ENCODE results near the gene SLC17A1.

The SLC17A1 gene

DNA sequence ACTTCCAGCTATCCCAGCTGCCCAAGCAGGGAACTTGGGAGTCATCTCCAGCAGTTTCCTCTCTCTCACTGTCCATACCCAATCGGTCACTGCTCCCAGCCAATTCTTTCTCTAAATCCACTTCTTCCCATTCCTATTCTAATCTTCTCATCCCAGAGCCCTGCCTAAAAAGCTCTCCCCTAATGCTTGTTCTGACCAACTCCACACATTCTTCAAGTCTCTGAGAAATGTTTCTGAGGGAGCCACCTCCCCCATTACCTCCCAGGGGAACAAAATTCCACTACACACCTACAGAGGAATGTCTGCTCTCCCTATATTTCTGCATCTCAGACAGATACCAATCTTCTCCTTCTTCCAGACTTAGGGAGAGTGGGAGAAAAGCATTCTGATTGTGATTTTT, 63.3 kb downstream of the SLC17A1 start:
- TF ChIP-seq, protein P1, sequence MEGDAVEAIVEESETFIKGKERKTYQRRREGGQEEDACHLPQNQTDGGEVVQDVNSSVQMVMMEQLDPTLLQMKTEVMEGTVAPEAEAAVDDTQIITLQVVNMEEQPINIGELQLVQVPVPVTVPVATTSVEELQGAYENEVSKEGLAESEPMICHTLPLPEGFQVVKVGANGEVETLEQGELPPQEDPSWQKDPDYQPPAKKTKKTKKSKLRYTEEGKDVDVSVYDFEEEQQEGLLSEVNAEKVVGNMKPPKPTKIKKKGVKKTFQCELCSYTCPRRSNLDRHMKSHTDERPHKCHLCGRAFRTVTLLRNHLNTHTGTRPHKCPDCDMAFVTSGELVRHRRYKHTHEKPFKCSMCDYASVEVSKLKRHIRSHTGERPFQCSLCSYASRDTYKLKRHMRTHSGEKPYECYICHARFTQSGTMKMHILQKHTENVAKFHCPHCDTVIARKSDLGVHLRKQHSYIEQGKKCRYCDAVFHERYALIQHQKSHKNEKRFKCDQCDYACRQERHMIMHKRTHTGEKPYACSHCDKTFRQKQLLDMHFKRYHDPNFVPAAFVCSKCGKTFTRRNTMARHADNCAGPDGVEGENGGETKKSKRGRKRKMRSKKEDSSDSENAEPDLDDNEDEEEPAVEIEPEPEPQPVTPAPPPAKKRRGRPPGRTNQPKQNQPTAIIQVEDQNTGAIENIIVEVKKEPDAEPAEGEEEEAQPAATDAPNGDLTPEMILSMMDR (conservative IDR thresholded peaks at IDR 0.05; ENCODE audit: low read depth, low read length), result no peak

DNA sequence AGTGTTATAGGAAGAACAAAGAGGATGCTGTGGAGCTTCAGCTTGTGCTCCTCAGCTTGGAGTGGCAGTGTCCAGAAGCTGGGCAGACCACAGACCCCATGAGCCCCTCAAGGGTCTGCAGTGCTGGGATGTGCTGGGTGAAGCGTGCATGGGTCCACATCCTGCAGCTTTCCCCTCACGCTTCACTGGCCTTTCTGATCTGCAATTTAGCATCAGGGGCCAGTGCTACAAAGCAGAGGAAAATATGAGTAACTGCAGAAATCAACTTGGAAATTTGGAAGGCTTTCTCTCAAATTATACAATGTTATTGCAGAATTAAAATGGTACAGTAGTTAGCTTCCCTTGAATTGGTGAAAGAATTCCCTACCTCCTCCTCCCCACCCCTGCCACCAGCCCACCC, 67.2 kb downstream of the SLC17A1 start:
- no peak for DNase-seq (ENCODE audit: low read depth)
- TF ChIP-seq, protein P1 (conservative IDR thresholded peaks at IDR 0.05; ENCODE audit: low read depth, low read length), result no peak

More for the DNA sequence above, 63.3 kb downstream of the SLC17A1 start:
- DNase-seq (ENCODE audit: low read depth), result no peak
- H3K4me3 ChIP-seq (ENCODE audit: low read depth, low read length), result no peak overlapping the region

DNA sequence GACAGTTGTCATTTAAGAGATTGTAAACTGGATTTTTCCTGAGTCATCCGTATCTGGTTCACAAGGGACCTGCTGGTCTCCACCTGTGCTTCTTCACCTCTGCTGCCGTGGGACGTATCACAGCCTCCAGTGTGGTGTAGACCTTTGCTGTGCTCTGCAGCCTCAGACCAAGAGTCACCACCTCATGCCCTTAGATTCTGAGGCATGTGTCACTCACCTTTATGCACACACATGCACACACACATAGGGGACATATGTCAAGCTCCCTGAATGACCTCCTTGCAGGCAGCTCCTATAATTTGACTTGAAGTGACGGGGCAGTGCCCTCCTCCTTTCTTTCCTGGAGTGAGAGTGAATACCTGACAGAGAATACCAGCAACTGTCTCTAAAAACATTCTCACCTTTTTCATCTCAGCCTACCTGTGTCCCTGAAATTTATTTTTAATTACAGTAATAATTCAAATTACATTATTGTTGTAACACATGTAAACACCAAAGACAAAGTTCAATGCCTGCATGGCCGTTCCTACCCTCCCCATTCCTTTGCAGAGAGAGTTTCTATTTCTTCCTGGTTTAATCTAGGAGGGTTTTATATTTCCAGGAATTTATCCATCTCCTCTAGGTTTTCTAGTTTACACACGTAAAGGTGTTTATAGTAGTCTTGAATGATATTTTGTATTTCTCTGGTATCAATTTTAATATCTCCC, 73.8 kb downstream of the SLC17A1 start:
- DNase-seq (ENCODE audit: low read depth), result no peak
- no peak overlapping the region for H3K4me3 ChIP-seq (ENCODE audit: low read depth, low read length)
- TF ChIP-seq, protein P1 (conservative IDR thresholded peaks at IDR 0.05; ENCODE audit: low read depth, low read length), result no peak

More for the DNA sequence above, 67.2 kb downstream of the SLC17A1 start:
- H3K4me3 ChIP-seq (ENCODE audit: low read depth, low read length), result no peak overlapping the region

DNA sequence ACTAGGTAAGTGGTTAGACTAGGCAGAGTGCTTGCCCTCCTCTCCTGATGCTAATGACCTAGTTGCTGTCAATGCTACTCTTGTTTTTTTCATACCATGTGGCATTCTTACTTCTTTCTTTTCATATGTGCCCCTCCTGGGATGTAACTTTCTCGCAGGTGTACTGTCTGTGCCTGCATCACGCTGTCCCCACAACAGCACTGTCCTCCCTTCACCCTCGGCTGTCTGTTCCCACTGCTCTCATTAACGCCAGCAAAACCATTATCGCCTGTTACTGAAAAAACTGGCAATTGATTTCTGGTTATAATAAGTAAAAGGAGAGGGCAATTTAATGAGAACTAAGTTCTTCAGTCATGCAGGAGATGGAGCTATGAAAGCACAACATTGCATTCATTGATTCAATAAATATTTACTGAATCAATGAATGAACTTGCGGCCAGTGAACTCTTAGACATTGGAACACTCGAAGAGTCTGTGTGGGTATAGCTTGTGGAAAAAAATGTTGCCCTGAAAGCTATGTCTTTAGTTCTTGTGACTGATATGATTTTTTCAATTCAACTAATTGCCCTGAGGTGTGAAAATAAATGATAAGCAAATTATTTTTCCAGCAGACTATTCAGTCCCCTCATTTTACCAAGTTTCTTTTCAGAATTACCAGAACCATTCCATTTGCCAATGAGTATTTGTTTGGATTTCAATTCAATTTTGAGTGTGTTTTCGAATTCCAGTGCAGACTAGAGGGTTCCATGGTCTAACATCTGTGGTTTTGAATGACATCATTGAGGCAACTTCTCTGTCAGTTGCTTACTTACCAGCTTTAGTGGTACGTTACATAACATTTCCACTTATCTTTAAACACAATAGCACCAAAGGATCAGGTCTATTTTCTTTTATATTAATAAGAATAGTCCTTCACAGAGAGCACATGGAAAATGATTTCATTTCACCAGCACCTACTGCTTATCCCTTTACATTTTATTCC, 75.2 kb downstream of the SLC17A1 start:
- TF ChIP-seq, protein P1 (conservative IDR thresholded peaks at IDR 0.05; ENCODE audit: low read depth, low read length), result no peak
- no peak overlapping the region for H3K4me3 ChIP-seq (ENCODE audit: low read depth, low read length)
- no peak for DNase-seq (ENCODE audit: low read depth)

DNA sequence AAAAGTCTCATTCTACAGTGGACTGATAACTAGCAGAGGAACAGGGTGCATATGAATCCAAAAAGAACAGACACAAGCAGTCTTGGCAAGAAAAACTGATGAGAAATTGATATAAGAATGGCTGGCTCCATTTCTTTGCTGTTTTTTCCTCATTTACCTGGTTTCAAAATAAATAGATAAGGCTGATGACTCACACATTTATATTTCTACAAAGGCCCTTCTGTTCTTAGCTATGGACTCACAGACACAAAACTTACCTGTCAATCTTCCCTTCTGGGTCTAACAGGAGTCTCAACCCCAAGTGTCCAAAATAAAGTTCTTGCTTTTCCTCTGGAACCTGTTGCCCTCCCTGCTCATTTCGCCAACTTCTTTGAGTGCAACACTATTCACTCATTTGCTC, 76.4 kb downstream of the SLC17A1 start:
- TF ChIP-seq, protein P1 (conservative IDR thresholded peaks at IDR 0.05; ENCODE audit: low read depth, low read length), result no peak
- no peak for DNase-seq (ENCODE audit: low read depth)
- no peak overlapping the region for H3K4me3 ChIP-seq (ENCODE audit: low read depth, low read length)

DNA sequence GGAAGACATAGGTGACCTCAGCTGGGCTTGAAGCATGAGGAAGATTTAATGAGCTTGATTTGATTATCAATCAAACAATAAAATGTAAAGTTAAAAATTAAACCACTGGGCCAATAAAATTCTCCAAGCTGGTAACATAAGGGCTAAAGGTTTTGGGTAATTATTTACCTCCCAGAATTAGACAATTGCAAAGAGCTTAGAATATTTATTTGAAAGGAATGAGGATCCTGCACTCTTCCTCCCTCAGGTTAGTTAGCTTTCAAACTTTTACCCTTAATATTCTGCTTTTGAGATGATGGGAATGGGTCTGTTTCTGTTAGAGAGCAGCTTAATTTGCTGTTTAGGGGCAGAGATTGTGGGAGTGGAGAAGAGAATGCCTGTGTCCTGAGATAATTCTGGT, 77.3 kb downstream of the SLC17A1 start, which contains the start of gene SLC17A4:
Gene SLC17A4 (plus strand): TSS at position 208 of the 400 bp plus-strand sequence. CDS start 7,221 bp downstream, outside the sequence.
- no peak for DNase-seq (ENCODE audit: low read depth)
- H3K4me3 ChIP-seq (ENCODE audit: low read depth, low read length), result no peak within 1 kb of the TSS
- TF ChIP-seq, protein P1 (conservative IDR thresholded peaks at IDR 0.05; ENCODE audit: low read depth, low read length), result no peak

Measured in choroid plexus epithelial cell (primary cell).